Ectodermal cell (in vitro differentiated cells): ENCODE data around the gene LIME1.

Source experiments
- H3K27ac ChIP-seq: 2 replicates; pipeline ENCODE4 v1.7.0; 2013; ENCODE audit warnings: mild to moderate bottlenecking, low read depth, low read length; ENCODE audit not compliant: insufficient read depth, poor library complexity, severe bottlenecking
- H3K27me3 ChIP-seq: 2 replicates; pipeline ENCODE4 v1.7.0; 2013; ENCODE audit warnings: mild to moderate bottlenecking, low read length; ENCODE audit not compliant: insufficient read depth, control insufficient read depth, poor library complexity, severe bottlenecking
- H3K36me3 ChIP-seq: one replicate; pipeline ENCODE4 v1.7.0; 2013; ENCODE audit warnings: low read length; ENCODE audit not compliant: control insufficient read depth, insufficient read depth
- H3K4me1 ChIP-seq: one replicate; pipeline ENCODE4 v1.7.0; 2013; ENCODE audit warnings: low read length; ENCODE audit not compliant: control insufficient read depth, insufficient read depth
- H3K4me3 ChIP-seq: 2 replicates; pipeline ENCODE4 v1.7.0; 2013; ENCODE audit warnings: low read depth, low read length, control low read depth; ENCODE audit not compliant: insufficient read depth
- H3K9me3 ChIP-seq: 2 replicates; pipeline ENCODE4 v1.7.0; 2013; ENCODE audit warnings: mild to moderate bottlenecking, low read length, moderate library complexity; ENCODE audit not compliant: control insufficient read depth
- WGBS, 2 experiments: methylation state at CpG; one replicate each; pipeline ENCODE4 v1.1.7; 2013; ENCODE audit warnings: missing lambda C conversion rate in 2 of 2; 5-methylcytosine and 5-hydroxymethylcytosine counted together

LIME1 gene

GRCh38 chr20:63746751-63747315, 10.4 kb downstream of the LIME1 start:
- no peaks in the 10 kb centered on the region for H3K27me3 ChIP-seq
- no peak overlapping the region for H3K4me3 ChIP-seq
- no peak overlapping the region for H3K27ac ChIP-seq
- no peaks in the 10 kb centered on the region for H3K9me3 ChIP-seq
- H3K4me1 ChIP-seq: peaks cover 4% of the 10 kb centered on the region
- 94 to 95% methylated on average over 47 of the region's 47 CpGs for WGBS, 2 experiments
- H3K36me3 ChIP-seq: peaks cover 8% of the 10 kb centered on the region

DNA sequence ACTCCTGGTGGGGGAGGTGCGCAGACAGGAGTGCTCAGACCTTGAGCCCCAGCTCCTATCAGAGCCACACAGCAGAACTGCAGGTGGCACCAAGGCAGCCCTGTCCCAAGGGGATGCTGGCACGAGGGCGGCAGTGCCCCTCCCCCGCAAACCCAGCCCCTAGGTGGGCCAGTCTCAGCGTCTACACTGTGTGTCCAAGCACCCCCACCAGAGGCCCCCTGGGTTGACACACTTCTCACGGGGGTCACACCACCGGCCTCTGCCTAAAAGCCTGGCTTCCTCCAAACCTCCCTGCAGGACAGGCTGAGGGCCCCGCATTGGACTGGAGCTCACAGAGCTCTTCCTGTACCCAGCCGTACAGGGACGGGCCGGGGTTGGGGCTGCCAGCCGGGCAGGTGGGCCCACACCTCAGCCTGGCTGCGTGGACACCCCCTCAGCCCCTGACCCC, 11.2 kb downstream of the LIME1 start:
- H3K4me3 ChIP-seq: no peak overlapping the region
- no peaks in the 10 kb centered on the region for H3K27me3 ChIP-seq
- no peak overlapping the region for H3K27ac ChIP-seq
- no peaks in the 10 kb centered on the region for H3K36me3 ChIP-seq
- no peaks in the 10 kb centered on the region for H3K9me3 ChIP-seq
- 81 to 84% methylated on average over 13 of the region's 13 CpGs for WGBS, 2 experiments
- H3K4me1 ChIP-seq: peaks cover 4% of the 10 kb centered on the region

DNA sequence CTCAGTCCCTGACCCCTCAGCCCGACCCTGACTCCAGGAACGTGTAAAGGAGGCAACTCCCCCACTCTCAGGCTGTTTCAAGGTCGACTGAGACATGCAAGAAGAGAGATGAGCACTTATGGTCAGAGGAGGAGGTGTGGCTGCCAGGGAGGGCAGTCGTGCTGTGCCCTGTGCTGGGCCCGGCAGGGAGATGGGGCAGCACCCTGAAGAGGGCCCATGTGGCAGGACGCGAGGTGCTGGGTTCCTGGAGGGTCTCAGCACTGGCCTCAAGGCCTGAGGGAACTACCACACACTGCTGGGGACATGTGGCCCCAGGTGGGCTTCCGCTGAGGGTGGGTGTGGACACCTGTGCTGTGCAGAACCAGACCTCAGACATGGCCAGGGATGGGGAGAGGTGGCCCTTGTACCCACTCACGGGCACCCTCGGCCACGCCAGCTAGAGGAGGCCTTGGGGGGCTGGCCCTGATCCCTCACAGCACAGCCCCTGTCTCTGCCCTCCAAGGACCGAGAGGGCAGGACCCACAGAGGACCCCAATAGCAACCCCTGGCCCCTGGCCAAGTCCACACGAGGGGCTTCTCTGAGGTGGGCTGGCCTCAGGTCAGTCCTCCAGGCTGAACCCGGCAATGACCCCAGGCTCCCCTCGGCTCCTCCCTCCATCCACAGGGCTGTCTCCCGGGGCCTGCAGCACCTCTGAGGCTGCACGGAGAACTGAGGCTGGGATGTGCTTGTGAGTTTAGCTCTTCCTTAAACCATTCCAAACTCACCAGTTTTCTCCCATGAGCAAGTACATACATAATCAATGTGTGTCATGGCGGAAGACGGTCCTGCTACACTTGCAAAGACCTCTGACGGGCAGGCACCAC, 11.8 kb downstream of the LIME1 start:
- H3K27me3 ChIP-seq: no peaks in the 10 kb centered on the region
- H3K36me3 ChIP-seq: no peaks in the 10 kb centered on the region
- no peak overlapping the region for H3K27ac ChIP-seq
- no peak overlapping the region for H3K4me3 ChIP-seq
- H3K4me1 ChIP-seq: peaks cover 4% of the 10 kb centered on the region
- no peaks in the 10 kb centered on the region for H3K9me3 ChIP-seq
- 84 to 86% methylated on average over 20 of the region's 20 CpGs for WGBS, 2 experiments

GRCh38 chr20:63748934-63749270, 12.4 kb downstream of the LIME1 start:
- Histone ChIP-seq H3K36me3 (no peaks in the 10 kb centered on the region), H3K9me3 (no peaks in the 10 kb centered on the region), H3K4me1 (peaks cover 4% of the 10 kb centered on the region), H3K4me3 (no peak overlapping the region), H3K27ac (no peak overlapping the region), H3K27me3 (no peaks in the 10 kb centered on the region)
- WGBS, 2 experiments: 93 to 94% methylated on average over 11 of the region's 11 CpGs

DNA sequence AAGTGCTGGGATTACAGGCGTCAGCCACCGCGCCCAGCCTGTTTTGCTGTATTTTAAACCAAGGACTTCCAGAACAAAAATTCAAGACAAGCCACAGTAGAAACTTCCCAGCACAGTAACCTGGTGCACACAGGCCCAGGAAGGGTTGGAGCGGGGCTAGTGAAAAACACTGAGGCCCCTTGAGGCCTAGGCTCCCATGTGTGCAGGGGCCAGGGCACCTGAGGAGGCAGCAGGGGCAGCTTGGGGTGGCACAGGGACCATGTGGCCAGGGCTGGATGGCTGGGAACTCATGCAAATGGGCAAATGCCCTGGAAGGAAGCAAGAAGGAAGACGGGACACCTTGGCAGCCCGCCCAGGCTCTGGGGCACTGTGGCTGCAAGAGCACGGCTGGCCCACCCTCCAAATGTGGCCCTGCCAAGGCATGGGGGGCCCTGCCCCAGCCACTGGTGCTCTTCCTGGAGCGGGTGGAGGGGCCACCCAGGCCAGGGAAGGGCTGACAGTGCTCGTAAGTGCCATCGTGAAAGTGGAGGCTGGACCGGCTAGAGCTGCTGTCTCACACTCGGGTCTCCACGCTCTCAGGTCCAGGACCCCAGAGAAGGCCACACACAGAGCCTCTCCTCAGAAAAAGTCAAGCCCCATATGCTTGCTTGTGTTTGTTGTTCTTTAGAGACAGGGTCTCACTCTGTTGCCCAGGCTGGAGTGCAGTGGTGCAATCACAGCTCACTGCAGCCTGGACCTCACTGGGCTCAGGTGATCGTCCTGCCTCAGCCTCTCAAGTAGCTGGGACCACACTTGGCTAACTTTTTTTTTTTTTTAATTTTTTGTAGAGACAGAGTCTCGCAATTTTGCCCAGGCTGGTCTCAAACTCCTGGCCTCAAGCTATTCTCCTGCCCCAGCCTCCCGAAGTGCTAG, 13.4 kb downstream of the LIME1 start:
- H3K27ac ChIP-seq: no peak overlapping the region
- H3K36me3 ChIP-seq: no peaks in the 10 kb centered on the region
- H3K4me3 ChIP-seq: no peak overlapping the region
- H3K9me3 ChIP-seq: no peaks in the 10 kb centered on the region
- H3K4me1 ChIP-seq: peaks cover 3% of the 10 kb centered on the region
- WGBS, 2 experiments: 96% methylated on average over 16 of the region's 16 CpGs
- no peaks in the 10 kb centered on the region for H3K27me3 ChIP-seq

- H3K36me3 ChIP-seq: no peaks in the 10 kb centered on the region
- H3K9me3 ChIP-seq: no peaks in the 10 kb centered on the region
- H3K27ac ChIP-seq: no peak overlapping the region
- H3K27me3 ChIP-seq: no peaks in the 10 kb centered on the region
- H3K4me1 ChIP-seq: no peaks in the 10 kb centered on the region
- no peak overlapping the region for H3K4me3 ChIP-seq
- 84% methylated on average over 26 of the region's 26 CpGs for WGBS, 2 experiments
Observed at GRCh38 chr20:63750807-63751470, 14.5 kb downstream of the LIME1 start.

DNA sequence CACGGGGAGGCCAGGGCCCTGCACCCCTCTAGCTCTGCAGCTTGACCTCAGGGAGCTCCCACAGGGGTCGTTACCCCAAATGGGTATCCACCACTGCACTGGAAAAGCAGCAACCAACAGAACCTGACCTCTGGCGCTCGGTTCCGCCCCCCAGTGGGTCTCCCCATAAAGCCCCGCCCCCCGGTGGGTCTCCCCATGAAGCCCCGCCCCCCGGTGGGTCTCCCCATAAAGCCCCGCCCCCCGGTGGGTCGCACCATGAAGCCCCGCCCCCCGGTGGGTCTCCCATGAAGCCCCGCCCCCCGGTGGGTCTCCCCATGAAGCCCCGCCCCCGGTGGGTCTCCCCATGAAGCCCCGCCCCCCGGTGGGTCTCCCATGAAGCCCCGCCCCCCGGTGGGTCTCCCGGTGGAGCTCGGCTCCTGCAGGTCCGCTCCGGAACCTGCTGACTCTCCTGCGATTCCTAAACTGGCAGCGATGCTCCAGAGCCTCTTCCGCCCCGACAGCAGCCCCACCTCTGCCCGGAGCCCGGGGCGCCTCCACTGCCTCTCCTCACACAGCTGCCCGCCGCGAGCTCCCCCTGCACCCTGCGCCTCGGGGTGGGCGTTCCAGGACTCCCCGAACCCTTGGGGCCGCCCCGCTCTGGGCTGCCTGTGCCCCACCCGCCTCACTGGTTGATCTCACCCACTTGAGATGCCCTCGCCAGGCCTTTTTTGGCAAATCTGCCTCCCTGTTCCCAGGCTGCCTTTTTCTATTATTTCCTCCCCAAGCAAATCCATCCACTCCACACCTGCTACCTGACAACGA, 15.2 kb downstream of the LIME1 start:
- Histone ChIP-seq H3K4me1 (no peaks in the 10 kb centered on the region), H3K4me3 (no peak overlapping the region), H3K27me3 (no peaks in the 10 kb centered on the region), H3K36me3 (no peaks in the 10 kb centered on the region), H3K27ac (no peak overlapping the region), H3K9me3 (no peaks in the 10 kb centered on the region)
- WGBS, 2 experiments: 84 to 90% methylated on average over 42 to 45 of the region's 45 CpGs

DNA sequence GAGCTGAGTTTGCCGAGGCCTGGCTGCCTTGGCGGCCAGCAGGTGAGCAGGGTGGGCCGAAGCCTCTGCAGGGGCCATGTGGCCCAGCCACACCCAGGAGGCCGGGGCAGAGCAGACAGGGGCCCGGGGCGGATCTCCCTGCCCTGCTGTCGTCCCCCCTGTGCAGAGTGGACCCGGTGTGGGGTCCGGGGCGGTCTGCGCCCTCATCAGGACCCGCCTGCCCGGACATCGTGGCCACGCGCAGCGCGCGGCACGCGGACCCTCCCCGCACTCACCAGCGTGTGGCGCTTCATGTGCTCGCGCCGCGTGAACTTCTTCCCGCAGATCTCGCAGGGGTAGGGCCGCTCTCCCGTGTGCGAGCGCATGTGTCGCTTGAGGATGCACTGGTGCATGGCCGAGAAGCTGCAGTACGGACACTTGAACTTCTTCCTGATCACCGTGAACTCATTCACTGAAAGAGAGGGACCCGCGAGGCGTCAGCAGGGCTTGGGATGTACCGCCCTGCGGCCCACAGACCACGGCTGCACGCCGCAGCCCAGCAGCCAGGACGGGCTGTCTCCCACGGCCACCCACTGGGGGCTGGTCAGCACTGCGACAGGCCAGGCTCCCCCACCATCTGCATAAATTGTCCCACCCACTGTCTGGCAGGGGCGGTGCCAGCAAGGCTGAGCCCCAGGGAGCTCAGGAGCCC, 16.1 kb downstream of the LIME1 start:
- Histone ChIP-seq H3K9me3 (no peaks in the 10 kb centered on the region), H3K4me1 (no peaks in the 10 kb centered on the region), H3K36me3 (no peaks in the 10 kb centered on the region), H3K4me3 (no peak overlapping the region), H3K27me3 (no peaks in the 10 kb centered on the region), H3K27ac (no peak overlapping the region)
- 90 to 92% methylated on average over 50 of the region's 50 CpGs for WGBS, 2 experiments

DNA sequence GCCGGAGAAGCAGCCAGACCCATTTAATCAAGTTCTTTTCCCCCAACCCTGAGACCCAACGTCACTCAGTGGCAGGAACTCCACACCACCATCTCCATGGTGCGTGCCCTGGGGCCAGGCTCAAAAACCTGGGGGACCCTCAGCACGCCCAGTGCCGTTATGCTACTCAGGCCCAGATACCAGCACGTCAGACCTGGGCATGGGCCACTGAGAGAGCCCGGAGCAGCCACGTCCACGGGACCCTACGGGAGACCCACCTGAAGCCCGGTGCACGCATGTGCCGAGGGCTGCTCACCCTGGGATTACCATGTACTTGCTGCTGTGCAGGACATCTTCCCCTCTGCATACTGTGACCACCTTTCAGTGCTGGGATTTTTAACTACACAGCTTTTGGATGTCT, 16.9 kb downstream of the LIME1 start:
- H3K27me3 ChIP-seq: no peaks in the 10 kb centered on the region
- H3K36me3 ChIP-seq: no peaks in the 10 kb centered on the region
- H3K4me3 ChIP-seq: no peak overlapping the region
- no peak overlapping the region for H3K27ac ChIP-seq
- H3K9me3 ChIP-seq: no peaks in the 10 kb centered on the region
- H3K4me1 ChIP-seq: no peaks in the 10 kb centered on the region
- WGBS, 2 experiments: 94 to 95% methylated on average over 13 of the region's 13 CpGs
